Right lobe of liver (tissue), 4 donors: ENCODE results near the gene PXMP4.

ENCODE experiments used
- POLR2A ChIP-seq: fragments of 450-650 bp; IDR thresholded peaks from one replicate; pipeline ENCODE4 v1.6.1; 2017; ENCODE audit warnings: antibody characterized with exemption, mild to moderate bottlenecking
- TF ChIP-seq, protein P1 (sequence below), 4 donors: fragments of 200-600 bp in 3 of 4; fragments of 450-650 bp in 1 of 4; IDR thresholded peaks; one replicate each; pipeline versions ENCODE4 v1.5.1 to v1.8.0; 2016 to 2022; ENCODE audit warnings: antibody characterized with exemption in 4 of 4, mild to moderate bottlenecking in 2 of 4
- donor health status: DM: no; HTN: no; CAD: no.
- donor health status: DM: no; HTN: no; CAD: no.
- donor health status: DM: no; HTN: yes; CAD: no.

DNA sequence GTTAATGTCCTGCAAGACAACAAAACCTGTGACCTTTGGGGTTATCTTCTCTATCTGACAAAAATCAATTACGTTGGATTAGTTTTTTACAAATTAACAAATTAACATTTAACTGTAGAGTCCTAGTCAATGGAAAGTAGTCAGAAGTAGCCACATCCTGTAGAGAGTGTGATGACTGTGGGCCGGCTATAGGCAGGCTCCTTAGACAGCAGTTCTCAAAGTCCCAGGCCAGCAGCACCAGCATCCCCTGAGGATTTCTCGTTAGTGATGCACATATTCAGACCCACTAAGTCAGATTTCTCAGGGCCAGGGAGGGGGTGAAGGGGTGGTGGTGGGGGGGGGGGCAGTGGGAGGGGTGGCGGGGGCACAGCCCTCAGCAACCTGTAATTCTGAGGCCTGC lies 48.9 kb upstream of the PXMP4 start:
- TF ChIP-seq, protein P1, sequence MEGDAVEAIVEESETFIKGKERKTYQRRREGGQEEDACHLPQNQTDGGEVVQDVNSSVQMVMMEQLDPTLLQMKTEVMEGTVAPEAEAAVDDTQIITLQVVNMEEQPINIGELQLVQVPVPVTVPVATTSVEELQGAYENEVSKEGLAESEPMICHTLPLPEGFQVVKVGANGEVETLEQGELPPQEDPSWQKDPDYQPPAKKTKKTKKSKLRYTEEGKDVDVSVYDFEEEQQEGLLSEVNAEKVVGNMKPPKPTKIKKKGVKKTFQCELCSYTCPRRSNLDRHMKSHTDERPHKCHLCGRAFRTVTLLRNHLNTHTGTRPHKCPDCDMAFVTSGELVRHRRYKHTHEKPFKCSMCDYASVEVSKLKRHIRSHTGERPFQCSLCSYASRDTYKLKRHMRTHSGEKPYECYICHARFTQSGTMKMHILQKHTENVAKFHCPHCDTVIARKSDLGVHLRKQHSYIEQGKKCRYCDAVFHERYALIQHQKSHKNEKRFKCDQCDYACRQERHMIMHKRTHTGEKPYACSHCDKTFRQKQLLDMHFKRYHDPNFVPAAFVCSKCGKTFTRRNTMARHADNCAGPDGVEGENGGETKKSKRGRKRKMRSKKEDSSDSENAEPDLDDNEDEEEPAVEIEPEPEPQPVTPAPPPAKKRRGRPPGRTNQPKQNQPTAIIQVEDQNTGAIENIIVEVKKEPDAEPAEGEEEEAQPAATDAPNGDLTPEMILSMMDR (IDR thresholded peaks at IDR 0.05): no peak
- TF ChIP-seq POLR2A: no peak
